Erythroblast (primary cell): ENCODE measurements around the gene CD2BP2.

Experiments
- GATA1 ChIP-seq: IDR thresholded peaks from 2 replicates; pipeline ENCODE4 v1.6.1; 2011; ENCODE audit warnings: low read depth, mild to moderate bottlenecking, control low read depth, low read length, moderate library complexity
- POLR2A ChIP-seq: IDR thresholded peaks from 2 replicates; pipeline ENCODE4 v1.6.1; 2011; ENCODE audit warnings: mild to moderate bottlenecking, low read length

GRCh38 chr16:30376461-30376902, 21.4 kb upstream of the CD2BP2 start:
- no peak for TF ChIP-seq POLR2A
- TF ChIP-seq GATA1 = no peak
